Keratinocyte (primary cell): ENCODE results near the gene SEC14L1. TPM values are rescaled to one million over a fixed set of nuclear protein-coding genes. Genes with fewer than 3 reads are reported as not detected.
"Not testable (repeated sequence)": the region's sequence is repeated elsewhere in the genome, so short reads cannot be mapped to it uniquely, and the experiment has no call there.

ENCODE experiments used
- DNase-seq: peaks from one replicate; pipeline ENCODE4 v3.0.0-alpha.2; 2011; ENCODE audit warnings: low read depth, missing footprints, low spot score
- FAIRE-seq: peaks from 2 replicates; lab custom pipeline; 2011; peaks lifted over from hg19 to GRCh38; lab: Jason Lieb, UNC
- H2AFZ ChIP-seq: 2 replicates; pipeline ENCODE4 v1.6.0; 2012; ENCODE audit warnings: low read length, control low read depth, inconsistent platforms; ENCODE audit not compliant: control insufficient read depth
- H3K27ac ChIP-seq: 2 replicates; pipeline ENCODE4 v1.5.1; 2011; ENCODE audit warnings: low read length; ENCODE audit not compliant: control insufficient read depth, insufficient read depth
- H3K27me3 ChIP-seq: 3 replicates; pipeline ENCODE4 v1.6.0; 2011; ENCODE audit warnings: low read length; ENCODE audit not compliant: control insufficient read depth, insufficient read depth; ENCODE audit errors: extremely low read depth
- H3K36me3 ChIP-seq, 2 experiments: 2 replicates in 1 of 2; 3 replicates in 1 of 2; pipeline ENCODE4 v1.5.1; 2011; ENCODE audit warnings: low read length in 2 of 2, mild to moderate bottlenecking in 1 of 2; ENCODE audit not compliant: control insufficient read depth in 2 of 2, insufficient read depth in 2 of 2; ENCODE audit errors: extremely low read depth in 1 of 2
- H3K4me1 ChIP-seq: 3 replicates; pipeline ENCODE4 v1.5.1; 2011; ENCODE audit warnings: low read length; ENCODE audit not compliant: control insufficient read depth, insufficient read depth; ENCODE audit errors: extremely low read depth
- H3K4me2 ChIP-seq: 3 replicates; pipeline ENCODE4 v1.6.0; 2011; ENCODE audit warnings: low read depth, low read length; ENCODE audit not compliant: control insufficient read depth, insufficient read depth; ENCODE audit errors: extremely low read depth
- H3K4me3 ChIP-seq, 3 experiments: fragments of 200-600 bp in 1 of 3; sonication (generic) in 1 of 3; 2 replicates in 2 of 3; 3 replicates in 1 of 3; pipeline ENCODE4 v1.5.1; 2011 to 2016; ENCODE audit warnings: low read length in 3 of 3, mild to moderate bottlenecking in 3 of 3, control low read depth in 2 of 3, inconsistent platforms in 1 of 3, low read depth in 1 of 3, mixed read lengths in 1 of 3, mixed run types in 1 of 3, moderate library complexity in 1 of 3; ENCODE audit not compliant: control insufficient read depth in 2 of 3, insufficient read depth in 2 of 3; ENCODE audit errors: extremely low read depth in 1 of 3
- H3K79me2 ChIP-seq: 2 replicates; pipeline ENCODE4 v1.6.0; 2012; ENCODE audit warnings: low read length; ENCODE audit not compliant: control insufficient read depth, insufficient read depth
- H3K9ac ChIP-seq: 3 replicates; pipeline ENCODE4 v1.6.0; 2011; ENCODE audit warnings: low read length; ENCODE audit not compliant: control insufficient read depth, insufficient read depth; ENCODE audit errors: extremely low read depth
- H3K9me1 ChIP-seq: 3 replicates; pipeline ENCODE4 v1.6.0; 2011; ENCODE audit warnings: low read length; ENCODE audit not compliant: control insufficient read depth, insufficient read depth; ENCODE audit errors: extremely low read depth
- H3K9me3 ChIP-seq: 2 replicates; pipeline ENCODE4 v1.5.1; 2012; ENCODE audit warnings: low read depth, low read length; ENCODE audit not compliant: control insufficient read depth
- H4K20me1 ChIP-seq: 3 replicates; pipeline ENCODE4 v1.6.0; 2011; ENCODE audit warnings: low read length; ENCODE audit not compliant: control insufficient read depth, insufficient read depth; ENCODE audit errors: extremely low read depth
- CTCF ChIP-seq, 3 experiments: IDR thresholded peaks in 1 of 3; conservative IDR thresholded peaks in 1 of 3; optimal IDR thresholded peaks in 1 of 3; 2 replicates in 2 of 3; 3 replicates in 1 of 3; pipeline versions ENCODE3 to v1.5.1; 2011; ENCODE audit warnings: low read length in 3 of 3, mild to moderate bottlenecking in 3 of 3, moderate library complexity in 2 of 3, control low read depth in 1 of 3, inconsistent platforms in 1 of 3; ENCODE audit not compliant: insufficient read depth in 2 of 3; ENCODE audit errors: extremely low read depth in 1 of 3
- EZH2 ChIP-seq: IDR thresholded peaks from one replicate; pipeline ENCODE4 v1.6.1; 2012; ENCODE audit warnings: inconsistent platforms, mild to moderate bottlenecking, low read length, moderate library complexity
- dilution Hi-C: fragments of 300-500 bp; cut with MboI; formaldehyde crosslinking; loops from one replicate; pipeline ENCODE4 v1.7.0; 2020; ENCODE audit warnings: low sequenced_read_pairs; ENCODE audit not compliant: extremely low pct_ligation_motif_present
- polyA plus RNA-seq, 5 experiments: library from polyadenylated mRNA; depleted of rRNA in 3 of 5; stranded (reverse) in 3 of 5; stranded (forward) in 1 of 5; unstranded in 1 of 5; fragments of >200 nt; gene quantifications; 1 replicate in 1 of 5; 2 replicates in 3 of 5; 3 replicates in 1 of 5; pipeline versions ENCODE4 v1.2.1 to v1.2.3, GENCODE V29; 2011 to 2012; ENCODE audit warnings: missing spikeins in 2 of 5, low read depth in 1 of 5, low replicate concordance in 1 of 5

Gene SEC14L1
- polyA plus RNA-seq, 1 donor (not counting 4 experiments of a cell fraction or from before 2014, with no cell fraction given), result 35.6 TPM

- no peaks in the 10 kb centered on the region for H3K9me3 ChIP-seq
- no peak overlapping the region for H2AFZ ChIP-seq
- dilution Hi-C loops, result no loop called here
- H3K9me1 ChIP-seq, result peaks cover 2% of the 10 kb centered on the region
- H3K4me2 ChIP-seq, result no peak overlapping the region
- FAIRE-seq (no peak), DNase-seq (no peak)
- TF ChIP-seq EZH2 (no peak), CTCF (optimal IDR thresholded peaks at IDR 0.05 in 1 of 3, IDR thresholded peaks at IDR 0.05 in 1 of 3, conservative IDR thresholded peaks at IDR 0.05 in 1 of 3; ENCODE audit: extremely low read depth in 1 of 3, insufficient read depth in 2 of 3, low read length in 3 of 3) (no peak)
- no peak overlapping the region for H3K4me3 ChIP-seq
- peaks cover 86% of the 10 kb centered on the region for H3K79me2 ChIP-seq
- no peaks in the 10 kb centered on the region for H3K27me3 ChIP-seq
- peaks cover 3% of the 10 kb centered on the region for H4K20me1 ChIP-seq
- H3K9ac ChIP-seq, result no peak overlapping the region
- peaks cover 8 to 13% of the 10 kb centered on the region in 2 experiments for H3K36me3 ChIP-seq
- H3K27ac ChIP-seq, result no peak overlapping the region
- peaks cover 12% of the 10 kb centered on the region for H3K4me1 ChIP-seq
These were observed 14.4 kb downstream of the SEC14L1 start for GRCh38 chr17:77155125-77155524.

GRCh38 chr17:77157766-77158165, 17.0 kb downstream of the SEC14L1 start:
- FAIRE-seq, H3K9ac ChIP-seq, H3K9me1 ChIP-seq, H3K36me3 ChIP-seq, H3K27me3 ChIP-seq, H3K9me3 ChIP-seq, H4K20me1 ChIP-seq, H3K4me3 ChIP-seq, H3K4me2 ChIP-seq, H2AFZ ChIP-seq, H3K27ac ChIP-seq, dilution Hi-C loops, DNase-seq: not testable (repeated sequence)
- H3K79me2 ChIP-seq, result peaks cover 85% of the 10 kb centered on the region
- peaks cover 12% of the 10 kb centered on the region for H3K4me1 ChIP-seq
